SK-N-SH treated with all-trans-retinoic acid at 6 μM for 48 hours (cell line): ENCODE measurements around the gene SP140L.

Experiments
- ARNTL ChIP-seq: fragments of 450-650 bp; formaldehyde crosslinking; IDR thresholded peaks from 2 replicates; pipeline ENCODE4 v1.5.0; 2020; ENCODE audit warnings: low read depth, mild to moderate bottlenecking, moderate library complexity, borderline replicate concordance
- BACH2 ChIP-seq: fragments of 250-450 bp; sonication (Bioruptor Pico); IDR thresholded peaks from 2 replicates; pipeline ENCODE4 v1.9.0; 2021; ENCODE audit warnings: mild to moderate bottlenecking, borderline replicate concordance
- CSDC2 ChIP-seq: fragments of 250-450 bp; sonication (Bioruptor Pico); IDR thresholded peaks from 2 replicates; pipeline ENCODE4 v1.5.0; 2020; ENCODE audit warnings: mild to moderate bottlenecking, moderate library complexity
- OSR1 ChIP-seq: fragments of 250-450 bp; sonication (Bioruptor Pico); IDR thresholded peaks from 2 replicates; pipeline ENCODE4 v1.8.0; 2022; ENCODE audit warnings: moderate library complexity, mild to moderate bottlenecking, inconsistent platforms
- PATZ1 ChIP-seq: fragments of 250-450 bp; sonication (Bioruptor Pico); IDR thresholded peaks from 2 replicates; pipeline ENCODE4 v1.8.0; 2020; ENCODE audit warnings: mild to moderate bottlenecking, moderate library complexity, borderline replicate concordance
- PPARA ChIP-seq: fragments of 250-450 bp; sonication (Bioruptor Pico); IDR thresholded peaks from 2 replicates; pipeline ENCODE4 v1.5.0; 2020; ENCODE audit warnings: mild to moderate bottlenecking, borderline replicate concordance
- RARB ChIP-seq: fragments of 250-450 bp; sonication (Bioruptor Pico); IDR thresholded peaks from 2 replicates; pipeline ENCODE4 v1.8.0; 2021; ENCODE audit warnings: mild to moderate bottlenecking, moderate library complexity
- ZC3H10 ChIP-seq: fragments of 250-450 bp; sonication (Bioruptor Pico); IDR thresholded peaks from 2 replicates; pipeline ENCODE4 v1.5.1; 2021; ENCODE audit warnings: mild to moderate bottlenecking, moderate library complexity
- ZFP3 ChIP-seq: fragments of 250-450 bp; sonication (Bioruptor Pico); IDR thresholded peaks from 2 replicates; pipeline ENCODE4 v1.5.0; 2020; ENCODE audit warnings: mild to moderate bottlenecking, moderate library complexity
- ZFP30 ChIP-seq: fragments of 450-650 bp; formaldehyde crosslinking; IDR thresholded peaks from 2 replicates; pipeline ENCODE4 v1.5.0; 2022; ENCODE audit warnings: mild to moderate bottlenecking, moderate library complexity
- ZNF70 ChIP-seq: fragments of 450-650 bp; formaldehyde crosslinking; IDR thresholded peaks from 2 replicates; pipeline ENCODE4 v1.5.0; 2020; ENCODE audit warnings: mild to moderate bottlenecking, moderate library complexity
- ZNF8 ChIP-seq: fragments of 450-650 bp; formaldehyde crosslinking; IDR thresholded peaks from 2 replicates; pipeline ENCODE4 v1.5.0; 2020; ENCODE audit warnings: mild to moderate bottlenecking, moderate library complexity

- no peak for TF ChIP-seq ZNF8 (CRISPR knock-in tag)
- no peak for TF ChIP-seq ZNF70 (CRISPR knock-in tag)
- TF ChIP-seq BACH2 (CRISPR knock-in tag), result no peak
- TF ChIP-seq RARB (CRISPR knock-in tag), result no peak
- TF ChIP-seq OSR1 (CRISPR knock-in tag), result no peak
- no peak for TF ChIP-seq PATZ1 (CRISPR knock-in tag)
- TF ChIP-seq ZFP3 (CRISPR knock-in tag), result no peak
- TF ChIP-seq PPARA, result no peak
- TF ChIP-seq CSDC2, result no peak
- no peak for TF ChIP-seq ZFP30 (CRISPR knock-in tag)
- TF ChIP-seq ARNTL (CRISPR knock-in tag), result no peak
- TF ChIP-seq ZC3H10 (CRISPR knock-in tag), result no peak
These were observed 20.0 kb downstream of the SP140L start for GRCh38 chr2:230346921-230347533.
